ENCODE results near the gene RASA2. TPM values are rescaled to one million over a fixed set of nuclear protein-coding genes. Genes with fewer than 3 reads are reported as not detected.

RASA2 gene
- total RNA-seq, 1 experiment from 2014 or later: 14.5 TPM

GRCh38 chr3:141500397-141500796 lies 13.6 kb downstream of the RASA2 start:
- ATAC-seq: no peak
- ChIA-PET CTCF (no interaction called here), POLR2A (interaction anchor here (0.6 kb wide), 1 partner anchor 1097 kb away, joined by 8 read pairs; no protein-coding TSS in a partner anchor)

DNA sequence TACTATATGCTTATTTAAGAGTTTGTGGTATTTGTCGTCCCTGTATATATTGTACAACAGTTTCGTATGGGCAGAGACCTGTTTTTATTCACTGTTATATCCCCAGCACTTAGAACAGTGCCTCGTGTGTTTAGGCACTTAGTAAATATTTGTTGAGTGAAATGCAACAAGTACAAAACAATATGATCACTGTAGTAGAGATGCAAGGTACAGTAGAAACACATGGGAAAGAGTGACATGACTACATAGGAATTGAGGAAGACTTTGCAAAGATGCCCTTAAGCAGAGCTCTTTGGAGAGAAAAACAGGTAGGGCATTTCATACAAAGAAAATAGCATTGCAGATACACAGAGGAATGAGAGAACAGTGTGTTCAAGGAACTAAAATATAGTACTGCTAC lies 18.3 kb downstream of the RASA2 start:
- no peaks in the 10 kb centered on the region for H3K4me1 ChIP-seq (ENCODE audit: control insufficient read depth, insufficient read depth, low read length)
- no peaks in the 10 kb centered on the region for H3K27me3 ChIP-seq (ENCODE audit: control insufficient read depth, insufficient read depth, low read length)
- intact Hi-C loops (cut with micrococcal nuclease; ENCODE audit: unreplicated experiment): no loop called here
- in situ Hi-C loops (cut with HindIII; ENCODE audit: low pct_unique_long_range_greater_than_20kb, low sequenced_read_pairs): no loop called here
- H3K27ac ChIP-seq (ENCODE audit: low read length): no peak overlapping the region
- no peak for TF ChIP-seq SIN3A (IDR thresholded peaks at IDR 0.05; ENCODE audit: borderline replicate concordance, insufficient read depth, low read depth, low read length)
- TF ChIP-seq, protein P1, sequence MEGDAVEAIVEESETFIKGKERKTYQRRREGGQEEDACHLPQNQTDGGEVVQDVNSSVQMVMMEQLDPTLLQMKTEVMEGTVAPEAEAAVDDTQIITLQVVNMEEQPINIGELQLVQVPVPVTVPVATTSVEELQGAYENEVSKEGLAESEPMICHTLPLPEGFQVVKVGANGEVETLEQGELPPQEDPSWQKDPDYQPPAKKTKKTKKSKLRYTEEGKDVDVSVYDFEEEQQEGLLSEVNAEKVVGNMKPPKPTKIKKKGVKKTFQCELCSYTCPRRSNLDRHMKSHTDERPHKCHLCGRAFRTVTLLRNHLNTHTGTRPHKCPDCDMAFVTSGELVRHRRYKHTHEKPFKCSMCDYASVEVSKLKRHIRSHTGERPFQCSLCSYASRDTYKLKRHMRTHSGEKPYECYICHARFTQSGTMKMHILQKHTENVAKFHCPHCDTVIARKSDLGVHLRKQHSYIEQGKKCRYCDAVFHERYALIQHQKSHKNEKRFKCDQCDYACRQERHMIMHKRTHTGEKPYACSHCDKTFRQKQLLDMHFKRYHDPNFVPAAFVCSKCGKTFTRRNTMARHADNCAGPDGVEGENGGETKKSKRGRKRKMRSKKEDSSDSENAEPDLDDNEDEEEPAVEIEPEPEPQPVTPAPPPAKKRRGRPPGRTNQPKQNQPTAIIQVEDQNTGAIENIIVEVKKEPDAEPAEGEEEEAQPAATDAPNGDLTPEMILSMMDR (IDR thresholded peaks at IDR 0.05): no peak
- TF ChIP-seq, protein P2, sequence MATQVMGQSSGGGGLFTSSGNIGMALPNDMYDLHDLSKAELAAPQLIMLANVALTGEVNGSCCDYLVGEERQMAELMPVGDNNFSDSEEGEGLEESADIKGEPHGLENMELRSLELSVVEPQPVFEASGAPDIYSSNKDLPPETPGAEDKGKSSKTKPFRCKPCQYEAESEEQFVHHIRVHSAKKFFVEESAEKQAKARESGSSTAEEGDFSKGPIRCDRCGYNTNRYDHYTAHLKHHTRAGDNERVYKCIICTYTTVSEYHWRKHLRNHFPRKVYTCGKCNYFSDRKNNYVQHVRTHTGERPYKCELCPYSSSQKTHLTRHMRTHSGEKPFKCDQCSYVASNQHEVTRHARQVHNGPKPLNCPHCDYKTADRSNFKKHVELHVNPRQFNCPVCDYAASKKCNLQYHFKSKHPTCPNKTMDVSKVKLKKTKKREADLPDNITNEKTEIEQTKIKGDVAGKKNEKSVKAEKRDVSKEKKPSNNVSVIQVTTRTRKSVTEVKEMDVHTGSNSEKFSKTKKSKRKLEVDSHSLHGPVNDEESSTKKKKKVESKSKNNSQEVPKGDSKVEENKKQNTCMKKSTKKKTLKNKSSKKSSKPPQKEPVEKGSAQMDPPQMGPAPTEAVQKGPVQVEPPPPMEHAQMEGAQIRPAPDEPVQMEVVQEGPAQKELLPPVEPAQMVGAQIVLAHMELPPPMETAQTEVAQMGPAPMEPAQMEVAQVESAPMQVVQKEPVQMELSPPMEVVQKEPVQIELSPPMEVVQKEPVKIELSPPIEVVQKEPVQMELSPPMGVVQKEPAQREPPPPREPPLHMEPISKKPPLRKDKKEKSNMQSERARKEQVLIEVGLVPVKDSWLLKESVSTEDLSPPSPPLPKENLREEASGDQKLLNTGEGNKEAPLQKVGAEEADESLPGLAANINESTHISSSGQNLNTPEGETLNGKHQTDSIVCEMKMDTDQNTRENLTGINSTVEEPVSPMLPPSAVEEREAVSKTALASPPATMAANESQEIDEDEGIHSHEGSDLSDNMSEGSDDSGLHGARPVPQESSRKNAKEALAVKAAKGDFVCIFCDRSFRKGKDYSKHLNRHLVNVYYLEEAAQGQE (IDR thresholded peaks at IDR 0.05; ENCODE audit: insufficient read depth in 1 of 2, low read depth in 2 of 2, low read length in 1 of 2): no peak
- no peak for TF ChIP-seq TCF7L2 (IDR thresholded peaks at IDR 0.05; ENCODE audit: low read depth, low read length)
- TF ChIP-seq POLR2AphosphoS5 (IDR thresholded peaks at IDR 0.05; ENCODE audit: low read depth, low read length): no peak
- no peaks in the 10 kb centered on the region for H3K36me3 ChIP-seq (ENCODE audit: control insufficient read depth, insufficient read depth, low read length)
- no peak for ATAC-seq
- H3K9me3 ChIP-seq (ENCODE audit: control insufficient read depth, insufficient read depth, low read depth, low read length): no peaks in the 10 kb centered on the region
- H3K4me3 ChIP-seq (ENCODE audit: low read depth in 2 of 2, low read length in 2 of 2): no peak overlapping the region
- CTCF ChIA-PET: no interaction called here
- POLR2A ChIA-PET: no interaction called here
- no peak for DNase-seq (ENCODE audit: low read depth, low spot score)
- no TSS peak for BruUV-seq (replicated peaks)

More at GRCh38 chr3:141500397-141500796, 13.6 kb downstream of the RASA2 start:
- in situ Hi-C loops (cut with HindIII; ENCODE audit: low pct_unique_long_range_greater_than_20kb, low sequenced_read_pairs) (no loop called here), intact Hi-C loops (cut with micrococcal nuclease; ENCODE audit: unreplicated experiment) (no loop called here)
- Histone ChIP-seq H3K4me1 (ENCODE audit: control insufficient read depth, insufficient read depth, low read length) (peaks cover 3% of the 10 kb centered on the region; the same call in 1 of the 2 replicates), H3K27ac (ENCODE audit: low read length) (no peak overlapping the region), H3K4me3 (ENCODE audit: low read depth in 2 of 2, low read length in 2 of 2) (no peak overlapping the region), H3K9me3 (ENCODE audit: control insufficient read depth, insufficient read depth, low read depth, low read length) (no peaks in the 10 kb centered on the region), H3K36me3 (ENCODE audit: control insufficient read depth, insufficient read depth, low read length) (no peaks in the 10 kb centered on the region), H3K27me3 (ENCODE audit: control insufficient read depth, insufficient read depth, low read length) (no peaks in the 10 kb centered on the region)
- no peak for DNase-seq (ENCODE audit: low read depth, low spot score)
- TF ChIP-seq SIN3A (IDR thresholded peaks at IDR 0.05; ENCODE audit: borderline replicate concordance, insufficient read depth, low read depth, low read length) (no peak), POLR2AphosphoS5 (IDR thresholded peaks at IDR 0.05; ENCODE audit: low read depth, low read length) (no peak), TCF7L2 (IDR thresholded peaks at IDR 0.05; ENCODE audit: low read depth, low read length) (no peak)
- TF ChIP-seq, protein P2 (IDR thresholded peaks at IDR 0.05; ENCODE audit: insufficient read depth in 1 of 2, low read depth in 2 of 2, low read length in 1 of 2): no peak
- TF ChIP-seq, protein P1 (IDR thresholded peaks at IDR 0.05): no peak
- BruUV-seq (replicated peaks): no TSS peak
